AG04450 (cell line): ENCODE results near the gene PTGIR. TPM values are rescaled to one million over a fixed set of nuclear protein-coding genes. Genes with fewer than 3 reads are reported as not detected.

Source experiments
- CTCF ChIA-PET: fragments of 300-600, 350-600 bp; formaldehyde crosslinking; extraction: SDS; loops from one replicate; lab custom pipeline; 2022; ENCODE audit warnings: antibody characterized with exemption, inconsistent platforms; lab: Charles Lee
- POLR2A ChIA-PET: fragments of 350-600 bp; formaldehyde crosslinking; extraction: SDS; loops from one replicate; lab custom pipeline; 2021; ENCODE audit warnings: antibody characterized with exemption, inconsistent platforms; lab: Yijun Ruan, JAX
- DNase-seq: peaks from one replicate; pipeline ENCODE4 v3.0.0-alpha.2; 2011; ENCODE audit warnings: low read depth, low spot score
- H3K27ac ChIP-seq: one replicate; pipeline ENCODE4 v1.5.1; 2012; ENCODE audit warnings: low read depth, low read length, control low read depth
- H3K27me3 ChIP-seq: one replicate; pipeline ENCODE4 v1.6.0; 2012; ENCODE audit warnings: low read length; ENCODE audit not compliant: control insufficient read depth, insufficient read depth
- H3K4me3 ChIP-seq: 2 replicates; pipeline ENCODE4 v1.5.1; 2011; ENCODE audit warnings: mild to moderate bottlenecking, low read depth, low read length, control low read depth
- H3K9me3 ChIP-seq: 2 replicates; pipeline ENCODE4 v1.5.1; 2012; ENCODE audit warnings: low read length; ENCODE audit not compliant: control insufficient read depth, insufficient read depth
- CTCF ChIP-seq: IDR thresholded peaks from 2 replicates; pipeline ENCODE4 v1.5.1; 2011; ENCODE audit warnings: low read depth, low read length, control low read depth, inconsistent platforms
- polyA plus RNA-seq: library from polyadenylated mRNA; depleted of rRNA; stranded (reverse); fragments of >200 nt; gene quantifications from 2 replicates; pipeline ENCODE4 v1.2.3, GENCODE V29; 2011

Gene PTGIR
- polyA plus RNA-seq, 1 experiment = 2.4 TPM

GRCh38 chr19:46640656-46641055, 15.8 kb upstream of the PTGIR start:
- H3K27ac ChIP-seq = no peak overlapping the region
- no peak for DNase-seq
- POLR2A ChIA-PET = interaction anchor here (1.9 kb wide), 1 partner anchor 16 kb away, joined by 4 read pairs; no protein-coding TSS in a partner anchor
- CTCF ChIA-PET = interaction anchor here (1.0 to 1.2 kb wide), 2 partner anchors 23 to 24 kb away, joined by 3 read pairs; no protein-coding TSS in a partner anchor
- no peaks in the 10 kb centered on the region for H3K9me3 ChIP-seq
- no peak overlapping the region for H3K4me3 ChIP-seq
- no peak for TF ChIP-seq CTCF
- H3K27me3 ChIP-seq = peaks cover 2% of the 10 kb centered on the region

- ChIA-PET CTCF (interaction anchor here (0.5 to 1.2 kb wide), 4 partner anchors 22 to 97 kb away, joined by 3 to 14 read pairs (median 3); no protein-coding TSS in a partner anchor), POLR2A (interaction anchor here (1.9 kb wide), 1 partner anchor 17 kb away, joined by 4 read pairs; no protein-coding TSS in a partner anchor)
- peak overlapping the region; percentile 50 for H3K4me3 ChIP-seq
- H3K27me3 ChIP-seq = peaks cover 7% of the 10 kb centered on the region
- TF ChIP-seq CTCF = no peak
- DNase-seq = no peak
- H3K27ac ChIP-seq = peak overlapping the region; percentile 68
- H3K9me3 ChIP-seq = no peaks in the 10 kb centered on the region
Measured at GRCh38 chr19:46639358-46640182, 14.7 kb upstream of the PTGIR start.

GRCh38 chr19:46637224-46637623, 12.3 kb upstream of the PTGIR start:
- Histone ChIP-seq H3K27me3 (peaks cover 7% of the 10 kb centered on the region), H3K4me3 (no peak overlapping the region), H3K27ac (no peak overlapping the region), H3K9me3 (peaks cover 4% of the 10 kb centered on the region; the same call in 1 of the 2 replicates)
- ChIA-PET POLR2A (no interaction called here), CTCF (interaction anchor here (0.7 to 2.2 kb wide), 2 partner anchors 25 to 242 kb away, joined by 3 to 12 read pairs; no protein-coding TSS in a partner anchor)
- DNase-seq = no peak
- no peak for TF ChIP-seq CTCF

GRCh38 chr19:46635920-46636761, 11.3 kb upstream of the PTGIR start, which contains the start of gene GNG8:
TSS of gene GNG8 (minus strand) at chr19:46636202. CDS start at chr19:46634682, 1,520 bp downstream.
- CTCF ChIA-PET = interaction anchor here (0.7 to 2.2 kb wide), 2 partner anchors 26 to 236 kb away, joined by 3 to 12 read pairs; no protein-coding TSS in a partner anchor
- no peak for TF ChIP-seq CTCF
- no peak within 1 kb of the TSS for H3K27ac ChIP-seq
- no peak within 1 kb of the TSS for H3K4me3 ChIP-seq
- POLR2A ChIA-PET = interaction anchor here (0.7 kb wide), 1 partner anchor 10 kb away, joined by 9 read pairs; no protein-coding TSS in a partner anchor
- H3K9me3 ChIP-seq = peaks cover 4% of the 10 kb centered on the region; the same call in 1 of the 2 replicates
- DNase-seq = no peak
- H3K27me3 ChIP-seq = peaks cover 7% of the 10 kb centered on the region
